Mammary epithelial cell (primary cell): Measurements from ENCODE around the gene IL11.

Experiments
- CTCF ChIP-seq, 2 donors: IDR thresholded peaks in 1 of 2; conservative IDR thresholded peaks in 1 of 2; 2 replicates each; pipeline ENCODE4 v1.5.1; 2011 to 2012; ENCODE audit warnings: inconsistent platforms in 2 of 2, low read length in 2 of 2, mild to moderate bottlenecking in 2 of 2, control low read depth in 1 of 2, low read depth in 1 of 2; ENCODE audit not compliant: insufficient read depth in 1 of 2; ENCODE audit errors: extremely low read depth in 1 of 2
- EZH2 ChIP-seq: IDR thresholded peaks from 2 replicates; pipeline ENCODE4 v1.6.1; 2012; ENCODE audit warnings: low read length, inconsistent platforms, borderline replicate concordance

GRCh38 chr19:55392820-55393761 lies 22.8 kb upstream of the IL11 start:
- TF ChIP-seq CTCF (conservative IDR thresholded peaks at IDR 0.05 in 1 of 2, IDR thresholded peaks at IDR 0.05 in 1 of 2; ENCODE audit: extremely low read depth in 1 of 2, insufficient read depth in 1 of 2, low read depth in 1 of 2, low read length in 2 of 2) (no peak), EZH2 (no peak)
